ENCODE measurements around the gene TUBA4A. TPM values are rescaled to one million over a fixed set of nuclear protein-coding genes. Genes with fewer than 3 reads are reported as not detected.

Gene TUBA4A
- total RNA-seq, 1 donor from 2014 or later = 7.9 TPM

DNA sequence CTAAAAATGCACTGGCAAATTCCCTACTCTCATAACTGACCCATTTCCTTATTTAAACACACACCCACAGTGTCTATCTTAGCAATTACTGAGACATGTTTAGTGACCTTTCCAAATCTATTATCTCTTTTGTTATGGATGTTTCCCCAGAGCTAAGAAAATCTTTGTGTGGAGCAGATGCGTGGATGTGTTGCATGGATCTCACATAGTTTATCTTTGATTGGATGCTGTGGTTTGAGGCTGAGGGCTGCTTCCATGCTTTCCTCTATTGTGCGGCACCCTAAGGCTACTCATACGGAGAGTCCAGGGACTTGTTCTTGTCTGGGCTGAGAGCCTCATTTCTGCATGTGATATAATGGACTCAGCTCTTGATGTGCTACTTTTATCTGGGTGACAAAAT is 19.4 kb downstream of the TUBA4A start:
- no peaks in the 10 kb centered on the region for H3K27me3 Mint-ChIP-seq (ENCODE audit: unreplicated experiment)
- H3K9me3 Mint-ChIP-seq (ENCODE audit: unreplicated experiment) = no peaks in the 10 kb centered on the region
- peaks cover 37% of the 10 kb centered on the region for H3K36me3 Mint-ChIP-seq (ENCODE audit: unreplicated experiment)
- TF ChIP-seq, protein P1, sequence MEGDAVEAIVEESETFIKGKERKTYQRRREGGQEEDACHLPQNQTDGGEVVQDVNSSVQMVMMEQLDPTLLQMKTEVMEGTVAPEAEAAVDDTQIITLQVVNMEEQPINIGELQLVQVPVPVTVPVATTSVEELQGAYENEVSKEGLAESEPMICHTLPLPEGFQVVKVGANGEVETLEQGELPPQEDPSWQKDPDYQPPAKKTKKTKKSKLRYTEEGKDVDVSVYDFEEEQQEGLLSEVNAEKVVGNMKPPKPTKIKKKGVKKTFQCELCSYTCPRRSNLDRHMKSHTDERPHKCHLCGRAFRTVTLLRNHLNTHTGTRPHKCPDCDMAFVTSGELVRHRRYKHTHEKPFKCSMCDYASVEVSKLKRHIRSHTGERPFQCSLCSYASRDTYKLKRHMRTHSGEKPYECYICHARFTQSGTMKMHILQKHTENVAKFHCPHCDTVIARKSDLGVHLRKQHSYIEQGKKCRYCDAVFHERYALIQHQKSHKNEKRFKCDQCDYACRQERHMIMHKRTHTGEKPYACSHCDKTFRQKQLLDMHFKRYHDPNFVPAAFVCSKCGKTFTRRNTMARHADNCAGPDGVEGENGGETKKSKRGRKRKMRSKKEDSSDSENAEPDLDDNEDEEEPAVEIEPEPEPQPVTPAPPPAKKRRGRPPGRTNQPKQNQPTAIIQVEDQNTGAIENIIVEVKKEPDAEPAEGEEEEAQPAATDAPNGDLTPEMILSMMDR (IDR thresholded peaks at IDR 0.05) = no peak
- no peak overlapping the region for H3K27ac Mint-ChIP-seq (ENCODE audit: unreplicated experiment)
- no peak for DNase-seq (ENCODE audit: extremely low spot score, unreplicated experiment)
- H3K4me3 Mint-ChIP-seq (ENCODE audit: unreplicated experiment) = no peak overlapping the region
- H3K4me1 Mint-ChIP-seq (ENCODE audit: unreplicated experiment) = peaks cover 11% of the 10 kb centered on the region

DNA sequence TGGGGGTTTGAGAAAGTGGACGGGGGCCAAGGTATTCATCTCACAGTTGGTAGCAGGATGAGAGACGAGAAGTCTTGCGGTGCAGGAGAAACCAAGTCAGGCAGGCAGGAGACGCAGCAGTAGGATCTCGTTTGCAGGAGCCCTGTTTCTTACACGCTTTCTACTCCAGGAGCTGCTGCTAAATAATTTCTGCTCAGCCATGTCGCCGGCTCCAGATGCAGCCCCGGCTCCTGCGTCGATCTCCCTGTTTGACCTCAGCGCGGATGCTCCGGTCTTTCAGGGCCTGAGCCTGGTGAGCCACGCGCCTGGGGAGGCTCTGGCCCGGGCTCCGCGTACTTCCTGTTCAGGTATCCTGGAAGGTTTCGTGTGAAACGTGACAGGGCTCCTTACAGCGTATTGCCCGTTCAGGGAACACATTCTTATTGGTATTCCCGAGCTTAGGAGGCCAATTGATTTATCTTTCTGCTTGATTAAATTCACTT is 23.6 kb downstream of the TUBA4A start:
- TF ChIP-seq, protein P1 (IDR thresholded peaks at IDR 0.05) = no peak
- no peak for DNase-seq (ENCODE audit: extremely low spot score, unreplicated experiment)
- H3K4me3 Mint-ChIP-seq (ENCODE audit: unreplicated experiment) = peak overlapping the region; percentile 95
- H3K36me3 Mint-ChIP-seq (ENCODE audit: unreplicated experiment) = peaks cover 30% of the 10 kb centered on the region
- no peaks in the 10 kb centered on the region for H3K9me3 Mint-ChIP-seq (ENCODE audit: unreplicated experiment)
- H3K27ac Mint-ChIP-seq (ENCODE audit: unreplicated experiment) = peak overlapping the region; percentile 98
- H3K4me1 Mint-ChIP-seq (ENCODE audit: unreplicated experiment) = peaks cover 26% of the 10 kb centered on the region
- H3K27me3 Mint-ChIP-seq (ENCODE audit: unreplicated experiment) = no peaks in the 10 kb centered on the region

DNA sequence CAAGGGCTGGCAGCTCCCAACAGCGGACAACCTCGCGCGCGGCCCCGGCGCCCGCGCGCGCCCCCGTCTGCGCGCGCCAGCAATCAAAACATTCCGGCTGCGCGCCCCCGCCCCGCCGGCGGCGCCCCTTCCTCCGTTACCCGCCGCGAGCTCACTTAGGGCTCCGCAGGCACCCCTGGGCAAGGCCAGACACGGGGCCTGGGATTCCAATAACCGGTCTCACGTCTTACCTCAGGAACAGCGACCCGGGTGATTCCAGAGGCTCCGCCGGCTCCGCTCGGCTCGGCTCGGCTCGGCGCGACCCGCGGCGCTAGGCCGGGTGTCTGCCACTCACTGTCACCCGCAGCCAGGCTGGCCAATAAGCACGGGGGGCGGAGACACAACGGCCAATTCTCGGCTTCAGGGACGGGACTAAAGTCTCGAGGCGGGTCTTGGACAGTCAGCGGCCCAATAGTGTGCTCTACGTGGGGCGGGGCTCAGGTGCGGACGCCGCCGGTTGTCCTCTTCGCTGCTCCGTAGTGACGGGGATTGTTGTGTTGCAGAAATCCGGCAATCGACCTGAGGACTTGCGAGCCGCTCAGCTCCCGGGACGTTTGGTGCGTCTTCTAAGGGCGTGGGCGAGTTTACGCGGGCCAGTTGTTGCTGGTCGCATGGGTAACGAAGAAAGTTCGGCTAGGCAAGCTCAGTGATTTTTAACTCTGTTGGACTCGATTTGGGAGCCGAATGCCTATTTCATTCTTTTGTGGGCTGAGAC is 24.2 kb downstream of the TUBA4A start, which contains the start of the genes ANKZF1 and ATG9A:
Gene ANKZF1, plus strand, starts transcription at position 502 of the 754 bp plus-strand sequence. CDS start 452 bp downstream, outside the sequence.
Gene ATG9A, minus strand, starts transcription at position 332 of the 754 bp plus-strand sequence. CDS start 1,612 bp downstream, outside the sequence.
- peaks cover 26% of the 10 kb centered on the region for H3K4me1 Mint-ChIP-seq (ENCODE audit: unreplicated experiment)
- H3K27me3 Mint-ChIP-seq (ENCODE audit: unreplicated experiment) = no peaks in the 10 kb centered on the region
- peak; percentile 99 for DNase-seq (ENCODE audit: extremely low spot score, unreplicated experiment)
- H3K27ac Mint-ChIP-seq (ENCODE audit: unreplicated experiment) = peak within 1 kb of the TSS; percentile 98
- TF ChIP-seq, protein P1 (IDR thresholded peaks at IDR 0.05) = no peak
- H3K36me3 Mint-ChIP-seq (ENCODE audit: unreplicated experiment) = peaks cover 32% of the 10 kb centered on the region
- no peaks in the 10 kb centered on the region for H3K9me3 Mint-ChIP-seq (ENCODE audit: unreplicated experiment)
- peak within 1 kb of the TSS; percentile 95 for H3K4me3 Mint-ChIP-seq (ENCODE audit: unreplicated experiment)

DNA sequence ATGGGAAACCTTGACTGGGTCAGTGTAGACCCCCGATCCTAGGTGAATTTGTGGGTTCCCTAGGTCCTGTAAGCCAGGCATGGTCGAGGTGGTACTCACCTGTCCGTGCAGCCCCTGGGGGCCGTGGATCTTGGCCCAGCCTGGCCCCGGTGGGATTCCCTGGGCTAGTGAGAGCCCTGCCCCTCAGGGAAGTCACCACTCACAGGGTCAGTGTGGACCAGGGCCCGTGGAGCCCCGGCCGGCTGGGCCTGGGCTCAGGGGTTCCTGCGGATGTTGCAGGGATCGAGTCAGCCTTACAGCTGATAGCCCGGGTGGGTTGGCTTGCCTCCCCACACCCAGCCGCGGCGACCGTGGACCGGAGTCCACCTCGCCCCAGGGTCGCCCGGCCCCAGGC is 24.8 kb downstream of the TUBA4A start:
- peak overlapping the region; percentile 71 for H3K27ac Mint-ChIP-seq (ENCODE audit: unreplicated experiment)
- TF ChIP-seq, protein P1 (IDR thresholded peaks at IDR 0.05) = no peak
- peak overlapping the region; percentile 95 for H3K4me3 Mint-ChIP-seq (ENCODE audit: unreplicated experiment)
- H3K4me1 Mint-ChIP-seq (ENCODE audit: unreplicated experiment) = peaks cover 26% of the 10 kb centered on the region
- DNase-seq (ENCODE audit: extremely low spot score, unreplicated experiment) = no peak
- H3K9me3 Mint-ChIP-seq (ENCODE audit: unreplicated experiment) = no peaks in the 10 kb centered on the region
- no peaks in the 10 kb centered on the region for H3K27me3 Mint-ChIP-seq (ENCODE audit: unreplicated experiment)
- peaks cover 30% of the 10 kb centered on the region for H3K36me3 Mint-ChIP-seq (ENCODE audit: unreplicated experiment)

All from osteocyte (in vitro differentiated cells).